Inferior parietal cortex (tissue), 1 donor: ENCODE data around the gene COMMD10.
"Not testable (repeated sequence)": the region's sequence is repeated elsewhere in the genome, so short reads cannot be mapped to it uniquely, and the experiment has no call there.

ENCODE experiments used
- DNase-seq: peaks from one replicate; pipeline ENCODE4 v3.0.0-alpha.2; 2016; ENCODE audit errors: extremely low spot score

Gene COMMD10

GRCh38 chr5:116084871-116085715 is at the start of gene COMMD10:
COMMD10 (plus strand) TSS chr5:116085025.
- peak; percentile 86 for DNase-seq

- DNase-seq: no peak
Observed at GRCh38 chr5:116035123-116035522, 49.7 kb upstream of the COMMD10 start.

- DNase-seq: no peak
Observed at GRCh38 chr5:116037236-116037822, 47.5 kb upstream of the COMMD10 start.

GRCh38 chr5:116038817-116039216 is 46.0 kb upstream of the COMMD10 start:
- no peak for DNase-seq

- no peak for DNase-seq
Observed at GRCh38 chr5:116042375-116042774, 42.5 kb upstream of the COMMD10 start.

GRCh38 chr5:116044073-116044472 is 40.8 kb upstream of the COMMD10 start:
- DNase-seq: no peak

GRCh38 chr5:116045821-116046220 is 39.0 kb upstream of the COMMD10 start:
- DNase-seq: no peak

- DNase-seq: no peak
Observed at GRCh38 chr5:116046261-116046660, 38.6 kb upstream of the COMMD10 start.

GRCh38 chr5:116046823-116047222 is 38.0 kb upstream of the COMMD10 start:
- no peak for DNase-seq

GRCh38 chr5:116058346-116058936 is 26.4 kb upstream of the COMMD10 start:
- no peak for DNase-seq

- no peak for DNase-seq
Observed at GRCh38 chr5:116062352-116062751, 22.5 kb upstream of the COMMD10 start.

GRCh38 chr5:116063950-116064349 is 20.9 kb upstream of the COMMD10 start:
- DNase-seq: no peak

GRCh38 chr5:116068028-116068632 is 16.7 kb upstream of the COMMD10 start:
- peak; percentile 83 for DNase-seq

GRCh38 chr5:116071211-116071610 is 13.6 kb upstream of the COMMD10 start:
- no peak for DNase-seq

GRCh38 chr5:116075191-116075831 is 9.5 kb upstream of the COMMD10 start:
- no peak for DNase-seq

- DNase-seq: no peak
Observed at GRCh38 chr5:116076496-116076895, 8.3 kb upstream of the COMMD10 start.

GRCh38 chr5:116078199-116078598 is 6.6 kb upstream of the COMMD10 start:
- DNase-seq: no peak

GRCh38 chr5:116084287-116084691 is 536 bp upstream of the COMMD10 start:
- DNase-seq: peak; percentile 17

- not testable (repeated sequence) for DNase-seq
Observed at GRCh38 chr5:116086309-116086708, 1.5 kb downstream of the COMMD10 start.

- no peak for DNase-seq
Observed at GRCh38 chr5:116088062-116088461, 3.2 kb downstream of the COMMD10 start.

- DNase-seq: no peak
Observed at GRCh38 chr5:116090302-116090701, 5.5 kb downstream of the COMMD10 start.

GRCh38 chr5:116091416-116091815 is 6.6 kb downstream of the COMMD10 start:
- DNase-seq: no peak
